A549 (cell line): ENCODE measurements around the gene TEX11. TPM values are rescaled to one million over a fixed set of nuclear protein-coding genes. Genes with fewer than 3 reads are reported as not detected.
"Not testable (repeated sequence)": the region's sequence is repeated elsewhere in the genome, so short reads cannot be mapped to it uniquely, and the experiment has no call there.

ENCODE experiments used
- ATAC-seq, 2 experiments: fragments of 200-7000 bp in 1 of 2; fragments of >200 bp in 1 of 2; cut with Nextera tagmentation in 1 of 2; cut with Tn5 transposase in 1 of 2; 3 replicates each; pipeline versions ENCODE4 v1.8.0 to v1.9.1; 2018 to 2020; ENCODE audit warnings: mild to moderate bottlenecking in 1 of 2, moderate library complexity in 1 of 2
- CTCF ChIA-PET: fragments of 300-600 bp; sonication (Branson Sonifier 250); formaldehyde crosslinking; extraction: SDS; loops from one replicate; lab custom pipeline; 2021; ENCODE audit warnings: antibody characterized with exemption, inconsistent platforms; lab: Yijun Ruan, JAX
- POLR2A ChIA-PET: fragments of 350-600 bp; formaldehyde crosslinking; extraction: SDS; loops from one replicate; lab custom pipeline; 2021; ENCODE audit warnings: antibody characterized with exemption, inconsistent platforms; lab: Yijun Ruan, JAX
- DNase-seq, 2 experiments: peaks; one replicate each; pipeline versions ENCODE4 v3.0.0 to v3.0.0-alpha.2; 2011 to 2016; ENCODE audit warnings: low read depth in 1 of 2, low spot score in 1 of 2
- FAIRE-seq: peaks from 2 replicates; lab custom pipeline; 2011; peaks lifted over from hg19 to GRCh38; lab: Jason Lieb, UNC
- H3K27ac ChIP-seq, 2 experiments: fragments of >200 bp; sonication (Bioruptor Twin); formaldehyde crosslinking; 3 replicates each; pipeline ENCODE4 v1.5.1; 2016 to 2017
- H3K4me1 ChIP-seq: fragments of >200 bp; sonication (Bioruptor Twin); formaldehyde crosslinking; 3 replicates; pipeline ENCODE4 v1.6.1; 2016
- H3K4me2 ChIP-seq: fragments of >200 bp; sonication (Bioruptor Twin); formaldehyde crosslinking; 3 replicates; pipeline ENCODE4 v1.6.1; 2016
- H3K4me3 ChIP-seq: fragments of >200 bp; sonication (Bioruptor Twin); formaldehyde crosslinking; 3 replicates; pipeline ENCODE4 v1.5.1; 2016
- H3K9me3 ChIP-seq: fragments of >200 bp; sonication (Bioruptor Twin); formaldehyde crosslinking; 3 replicates; pipeline ENCODE4 v1.6.1; 2016
- BHLHE40 ChIP-seq: IDR thresholded peaks from 2 replicates; pipeline ENCODE4 v1.6.1; 2012; ENCODE audit warnings: low read depth, low read length, inconsistent platforms
- CBX2 ChIP-seq: fragments of 200-600 bp; sonication (generic); IDR thresholded peaks from 2 replicates; pipeline ENCODE4 v1.6.1; 2016; ENCODE audit warnings: low read depth, mild to moderate bottlenecking, borderline replicate concordance
- CEBPB ChIP-seq, 2 experiments: fragments of >200 bp in 1 of 2; sonication (Bioruptor Twin) in 1 of 2; formaldehyde crosslinking in 1 of 2; IDR thresholded peaks; 2 replicates each; pipeline ENCODE4 v1.6.1; 2012 to 2016
- CTCF ChIP-seq: fragments of >200 bp; sonication (Bioruptor Twin); formaldehyde crosslinking; IDR thresholded peaks from 3 replicates; pipeline ENCODE4 v1.5.1; 2016
- EHF ChIP-seq: fragments of 250-450 bp; sonication (Bioruptor Pico); IDR thresholded peaks from 2 replicates; pipeline ENCODE4 v1.5.0; 2020; ENCODE audit warnings: mild to moderate bottlenecking
- ESRRA ChIP-seq: fragments of 150-350 bp; IDR thresholded peaks from 2 replicates; pipeline ENCODE4 v1.6.1; 2014; ENCODE audit warnings: mild to moderate bottlenecking, low read length, borderline replicate concordance
- FOSB ChIP-seq: fragments of 250-450 bp; sonication (Bioruptor Pico); IDR thresholded peaks from 2 replicates; pipeline ENCODE4 v1.5.0; 2020; ENCODE audit warnings: mild to moderate bottlenecking, moderate library complexity
- FOXS1 ChIP-seq: fragments of 250-450 bp; sonication (Bioruptor Pico); IDR thresholded peaks from 2 replicates; pipeline ENCODE4 v1.5.0; 2020; ENCODE audit warnings: mild to moderate bottlenecking, moderate library complexity
- JUNB ChIP-seq: fragments of >200 bp; sonication (Bioruptor Twin); formaldehyde crosslinking; IDR thresholded peaks from 2 replicates; pipeline ENCODE4 v1.6.1; 2016
- KDM5A ChIP-seq: fragments of 200-600 bp; sonication (generic); IDR thresholded peaks from 2 replicates; pipeline ENCODE4 v1.6.1; 2016; ENCODE audit warnings: antibody characterized with exemption, mild to moderate bottlenecking
- MAFK ChIP-seq: fragments of 450-650 bp; IDR thresholded peaks from 2 replicates; pipeline ENCODE4 v1.6.1; 2014; ENCODE audit not compliant: partially characterized antibody
- MAX ChIP-seq: IDR thresholded peaks from 2 replicates; pipeline ENCODE4 v1.6.1; 2012
- MAZ ChIP-seq: fragments of 150-350 bp; IDR thresholded peaks from 2 replicates; pipeline ENCODE4 v1.6.1; 2014; ENCODE audit warnings: antibody characterized with exemption, low read depth, low read length, borderline replicate concordance
- NR3C1 ChIP-seq: fragments of >200 bp; sonication (Bioruptor Twin); formaldehyde crosslinking; IDR thresholded peaks from 3 replicates; pipeline ENCODE4 v1.6.1; 2017
- PBX3 ChIP-seq: IDR thresholded peaks from 2 replicates; pipeline ENCODE4 v1.6.1; 2012
- RAD21 ChIP-seq, 2 experiments: fragments of >200 bp in 1 of 2; sonication (Bioruptor Twin) in 1 of 2; formaldehyde crosslinking in 1 of 2; IDR thresholded peaks in 1 of 2; conservative IDR thresholded peaks in 1 of 2; 2 replicates in 1 of 2; 3 replicates in 1 of 2; pipeline ENCODE4 v1.6.1; 2012 to 2018; ENCODE audit warnings: inconsistent platforms in 1 of 2
- RARB ChIP-seq: fragments of 250-450 bp; sonication (Bioruptor Pico); IDR thresholded peaks from 2 replicates; pipeline ENCODE4 v1.8.0; 2021; ENCODE audit warnings: mild to moderate bottlenecking, moderate library complexity
- RCOR1 ChIP-seq: fragments of 150-350 bp; IDR thresholded peaks from 2 replicates; pipeline ENCODE4 v1.6.1; 2014; ENCODE audit warnings: antibody characterized with exemption, low read length, low read depth
- REST ChIP-seq: fragments of 200-600 bp; sonication (generic); IDR thresholded peaks from 2 replicates; pipeline ENCODE4 v1.6.1; 2016; ENCODE audit warnings: antibody characterized with exemption, mild to moderate bottlenecking, moderate library complexity
- RFX5 ChIP-seq: fragments of 450-650 bp; IDR thresholded peaks from 2 replicates; pipeline ENCODE4 v1.7.1; 2014; ENCODE audit warnings: antibody characterized with exemption, mild to moderate bottlenecking, moderate library complexity
- SREBF2 ChIP-seq: fragments of 450-650 bp; IDR thresholded peaks from 2 replicates; pipeline ENCODE4 v1.6.1; 2014; ENCODE audit warnings: mild to moderate bottlenecking, moderate library complexity
- USF2 ChIP-seq: fragments of 450-650 bp; IDR thresholded peaks from 2 replicates; pipeline ENCODE4 v1.6.1; 2014; ENCODE audit warnings: antibody characterized with exemption
- ZC3H11A ChIP-seq: fragments of 450-650 bp; IDR thresholded peaks from 2 replicates; pipeline ENCODE4 v1.6.1; 2014; ENCODE audit warnings: antibody characterized with exemption, mild to moderate bottlenecking
- ZFP36 ChIP-seq: fragments of 450-650 bp; IDR thresholded peaks from 2 replicates; pipeline ENCODE4 v1.6.1; 2014; ENCODE audit warnings: borderline replicate concordance; ENCODE audit not compliant: partially characterized antibody
- WGBS: methylation state at CpG from one replicate; pipeline ENCODE4 v1.1.6; 2017; ENCODE audit errors: missing lambda C conversion rate; 5-methylcytosine and 5-hydroxymethylcytosine counted together
- polyA plus RNA-seq, 4 experiments: library from polyadenylated mRNA; depleted of rRNA in 3 of 4; stranded (reverse); fragments of >200 nt; fragmentation: RNase III in 1 of 4; extraction: RNeasy Plus Mini Kit Qiagen cat#74134 plus additional on column Dnase treatment in 1 of 4; gene quantifications; 2 replicates in 3 of 4; 3 replicates in 1 of 4; pipeline ENCODE4 v1.2.3, GENCODE V29; 2011 to 2017

TEX11 gene
- polyA plus RNA-seq, 2 of the 4 experiments (the other 2 are of a cell fraction) = not detected

GRCh38 chrX:70754169-70754848 lies 154.2 kb downstream of the TEX11 start:
- H3K4me3 ChIP-seq = no peak overlapping the region
- ChIA-PET CTCF (no interaction called here), POLR2A (no interaction called here)
- WGBS = 0% methylated on average over 2 of the region's 2 CpGs
- no peaks in the 10 kb centered on the region for H3K4me1 ChIP-seq
- DNase-seq (no peak), ATAC-seq (no peak), FAIRE-seq (no peak)
- no peak for TF ChIP-seq PBX3
- no peak for TF ChIP-seq CTCF
- no peak for TF ChIP-seq CEBPB (IDR thresholded peaks at IDR 0.05)
- TF ChIP-seq MAFK = no peak
- no peak for TF ChIP-seq ZFP36
- no peak for TF ChIP-seq FOSB
- TF ChIP-seq REST = no peak
- no peak overlapping the region for H3K27ac ChIP-seq
- no peaks in the 10 kb centered on the region for H3K9me3 ChIP-seq
- H3K4me2 ChIP-seq = no peak overlapping the region

- H3K27ac ChIP-seq, CTCF ChIA-PET, ATAC-seq, H3K4me2 ChIP-seq, H3K9me3 ChIP-seq, FAIRE-seq, DNase-seq, H3K4me3 ChIP-seq, H3K4me1 ChIP-seq, POLR2A ChIA-PET: not testable (repeated sequence)
- 56% methylated on average over 5 of the region's 5 CpGs for WGBS
Measured at GRCh38 chrX:70733774-70734173, 174.7 kb downstream of the TEX11 start.

GRCh38 chrX:70727961-70728360 lies 180.6 kb downstream of the TEX11 start:
- DNase-seq, CTCF ChIA-PET, H3K4me1 ChIP-seq, H3K4me3 ChIP-seq, H3K9me3 ChIP-seq, ATAC-seq, POLR2A ChIA-PET, H3K4me2 ChIP-seq, H3K27ac ChIP-seq: not testable (repeated sequence)
- WGBS = no CpG with 5 or more reads among the region's 1 CpG
- FAIRE-seq = peak; percentile 28

GRCh38 chrX:70720721-70721120 lies 187.8 kb downstream of the TEX11 start:
- Histone ChIP-seq H3K4me1 (peaks cover 5% of the 10 kb centered on the region; the same call in 1 of the 3 replicates), H3K9me3 (no peaks in the 10 kb centered on the region), H3K4me3 (no peak overlapping the region), H3K27ac (no peak overlapping the region), H3K4me2 (peak overlapping the region; percentile 34; the same call in 1 of the 3 replicates)
- no peak for ATAC-seq
- POLR2A ChIA-PET = no interaction called here
- peak in 1 of 2 experiments; percentile 5 for DNase-seq
- WGBS = 20% methylated on average over 2 of the region's 2 CpGs
- FAIRE-seq = peak; percentile 32
- CTCF ChIA-PET = no interaction called here
- no peak for TF ChIP-seq USF2
- TF ChIP-seq CBX2 = no peak
- TF ChIP-seq MAZ = no peak
- TF ChIP-seq ESRRA = no peak
- no peak for TF ChIP-seq RARB (CRISPR knock-in tag)
- no peak for TF ChIP-seq EHF (CRISPR knock-in tag)
- TF ChIP-seq RFX5 = no peak
- no peak for TF ChIP-seq FOXS1
- no peak for TF ChIP-seq RCOR1
- TF ChIP-seq RAD21 (conservative IDR thresholded peaks at IDR 0.05 in 1 of 2, IDR thresholded peaks at IDR 0.05 in 1 of 2) = no peak
- TF ChIP-seq ZC3H11A = no peak
- TF ChIP-seq MAX = no peak
- TF ChIP-seq JUNB = no peak
- no peak for TF ChIP-seq ZFP36
- TF ChIP-seq SREBF2 = no peak
- no peak for TF ChIP-seq BHLHE40
- TF ChIP-seq KDM5A = no peak
- no peak for TF ChIP-seq NR3C1
